Measurements from ENCODE around the gene MMP20.

MMP20 gene

DNA sequence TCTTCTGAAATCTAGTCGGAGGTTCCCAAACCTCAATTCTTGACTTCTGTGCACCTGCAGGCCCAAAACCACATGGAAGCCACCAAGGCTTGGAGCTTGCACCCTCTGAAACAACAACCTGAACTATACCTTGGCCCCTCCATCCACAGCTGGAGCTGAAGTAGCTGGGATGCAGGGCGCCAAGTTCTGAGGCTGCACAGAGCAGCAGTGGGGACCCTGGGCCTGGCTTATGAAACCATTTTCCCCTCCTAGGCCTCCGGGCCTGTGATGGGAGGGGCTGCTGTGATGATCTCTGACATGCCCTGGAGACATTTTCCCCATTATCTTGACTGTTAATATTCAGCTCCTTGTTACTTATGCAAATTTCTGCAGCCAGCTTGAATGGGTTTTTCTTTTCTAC lies 56.3 kb downstream of the MMP20 start:
- Mint-ChIP-seq H3K9me3 (peaks cover 23% of the 10 kb centered on the region), H3K4me3 (no peak overlapping the region), H3K27ac (no peak overlapping the region), H3K4me1 (peaks cover 5% of the 10 kb centered on the region), H3K36me3 (ENCODE audit: low read depth) (peaks cover 4% of the 10 kb centered on the region), H3K27me3 (no peaks in the 10 kb centered on the region)
- DNase-seq (no peak), ATAC-seq (no peak)

DNA sequence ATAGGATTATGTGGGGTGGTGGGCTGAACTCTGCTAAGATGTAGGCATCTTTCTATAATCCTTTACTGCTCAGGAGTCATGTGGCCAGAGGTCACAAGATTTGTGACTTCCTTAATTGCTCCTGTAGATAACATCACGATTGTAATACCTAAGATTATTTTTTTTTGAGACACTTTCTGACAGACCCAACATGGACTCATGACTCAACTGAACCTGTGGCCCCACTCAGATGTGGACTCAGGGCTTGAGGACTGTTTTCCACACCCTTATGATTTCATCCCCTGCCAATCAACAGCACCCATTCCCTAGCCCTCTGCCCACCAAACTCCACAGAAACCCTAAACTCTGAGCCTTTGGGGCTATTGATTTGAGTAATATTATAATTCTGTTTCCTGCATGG lies 59.0 kb downstream of the MMP20 start:
- H3K27ac Mint-ChIP-seq, result no peak overlapping the region

DNA sequence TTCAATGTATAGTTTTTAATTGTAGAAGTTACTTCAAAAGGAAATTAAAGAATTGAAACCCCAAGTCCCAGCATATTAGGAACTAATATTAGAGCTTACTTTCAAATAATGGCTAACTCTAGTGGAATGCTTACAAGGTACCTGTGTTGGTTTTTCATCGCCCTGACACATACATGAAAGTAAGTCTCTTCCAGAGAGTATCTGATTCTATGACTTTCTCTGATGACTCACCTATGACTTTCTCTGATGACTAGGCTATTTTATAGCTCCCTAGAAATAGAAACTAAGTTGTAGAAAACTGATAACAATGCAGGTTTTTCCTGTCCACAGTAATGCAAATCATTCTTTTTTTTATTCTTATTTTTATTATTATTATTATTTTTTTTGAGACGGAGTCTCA lies 61.0 kb downstream of the MMP20 start:
- Mint-ChIP-seq H3K36me3 (ENCODE audit: low read depth) (peaks cover under 1% of the 10 kb centered on the region), H3K9me3 (peaks cover 18% of the 10 kb centered on the region), H3K27me3 (no peaks in the 10 kb centered on the region), H3K27ac (no peak overlapping the region), H3K4me3 (no peak overlapping the region), H3K4me1 (peaks cover 48% of the 10 kb centered on the region)
- DNase-seq, result no peak
- ATAC-seq, result peak; percentile 94

More for the DNA sequence above, 59.0 kb downstream of the MMP20 start:
- H3K9me3 Mint-ChIP-seq, result peaks cover 23% of the 10 kb centered on the region
- no peak overlapping the region for H3K4me3 Mint-ChIP-seq
- no peaks in the 10 kb centered on the region for H3K27me3 Mint-ChIP-seq
- H3K36me3 Mint-ChIP-seq (ENCODE audit: low read depth), result peaks cover 4% of the 10 kb centered on the region
- H3K4me1 Mint-ChIP-seq, result peaks cover 30% of the 10 kb centered on the region
- ATAC-seq, result no peak
- no peak for DNase-seq

DNA sequence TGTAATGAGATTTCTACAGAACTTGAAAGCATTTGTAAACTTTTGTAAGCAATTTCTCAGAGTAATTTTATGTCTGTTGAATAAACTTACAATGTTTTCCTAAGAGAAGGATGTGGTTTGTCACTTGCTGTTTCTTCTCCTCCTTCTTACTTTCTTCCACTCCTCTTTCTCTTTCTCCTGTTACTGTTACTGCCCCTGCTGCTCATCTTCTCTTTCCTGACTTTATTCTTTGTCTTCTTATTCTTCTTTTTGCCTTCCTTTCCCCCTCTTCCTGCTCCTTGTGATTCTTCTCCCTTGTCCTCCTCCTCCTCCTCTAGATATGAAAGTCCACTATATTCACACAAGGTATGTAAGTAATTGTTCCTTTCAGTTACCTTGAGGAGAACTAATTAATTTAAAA lies 63.5 kb downstream of the MMP20 start:
- DNase-seq, result no peak
- Mint-ChIP-seq H3K27ac (no peak overlapping the region), H3K9me3 (peaks cover 5% of the 10 kb centered on the region), H3K27me3 (no peaks in the 10 kb centered on the region), H3K36me3 (ENCODE audit: low read depth) (peaks cover 4% of the 10 kb centered on the region), H3K4me3 (peak overlapping the region; percentile 60), H3K4me1 (peaks cover 49% of the 10 kb centered on the region)
- no peak for ATAC-seq

DNA sequence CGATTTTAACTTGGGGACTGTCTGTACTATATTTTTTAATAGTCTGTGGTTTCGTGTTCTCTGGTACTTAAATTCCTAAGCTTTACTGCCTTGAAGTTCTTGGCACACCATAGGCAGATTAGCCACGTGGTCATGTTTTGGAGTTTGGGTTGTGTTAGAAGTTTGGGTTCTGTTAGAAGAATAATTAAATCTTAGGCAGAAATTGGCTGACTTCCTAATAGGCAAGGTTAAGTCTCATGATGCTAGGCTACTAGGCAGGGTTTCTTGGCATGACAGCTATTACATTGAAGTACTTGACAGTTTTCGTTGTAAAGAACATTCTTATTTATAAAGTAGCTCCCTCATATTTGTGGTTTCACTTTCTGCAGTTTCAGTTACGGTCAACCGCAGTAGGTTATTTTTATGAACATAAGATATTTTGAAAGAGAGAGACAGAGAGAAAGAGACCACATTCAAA lies 64.5 kb downstream of the MMP20 start:
- ATAC-seq (peak; percentile 58), DNase-seq (no peak)
- Mint-ChIP-seq H3K36me3 (ENCODE audit: low read depth) (peaks cover 4% of the 10 kb centered on the region), H3K4me3 (peak overlapping the region; percentile 67), H3K27me3 (no peaks in the 10 kb centered on the region), H3K9me3 (no peaks in the 10 kb centered on the region), H3K27ac (peak overlapping the region; percentile 68), H3K4me1 (peaks cover 49% of the 10 kb centered on the region)

DNA sequence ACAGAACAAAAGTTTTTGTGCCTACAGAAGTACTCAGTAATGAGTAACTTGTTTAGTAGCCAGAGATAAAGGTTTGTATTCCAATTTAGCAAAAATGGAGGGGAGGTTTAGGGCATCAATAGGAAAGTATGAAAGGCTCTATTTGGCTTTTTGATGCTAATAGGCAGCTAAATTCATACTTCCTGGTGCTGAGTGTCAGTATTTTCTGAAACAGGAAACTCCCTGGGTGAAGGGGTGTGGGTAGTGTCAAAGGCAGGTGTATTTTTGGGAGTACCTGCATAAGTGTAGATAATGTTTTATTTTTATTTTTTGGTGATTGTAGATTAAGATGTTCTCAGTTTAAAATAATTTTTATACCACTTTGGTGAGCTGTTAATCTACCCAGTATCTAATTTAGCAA lies 65.3 kb downstream of the MMP20 start:
- no peak for ATAC-seq
- Mint-ChIP-seq H3K9me3 (no peaks in the 10 kb centered on the region), H3K4me1 (peaks cover 49% of the 10 kb centered on the region), H3K4me3 (no peak overlapping the region), H3K27ac (peak overlapping the region; percentile 23), H3K27me3 (no peaks in the 10 kb centered on the region), H3K36me3 (ENCODE audit: low read depth) (peaks cover 4% of the 10 kb centered on the region)
- no peak for DNase-seq

DNA sequence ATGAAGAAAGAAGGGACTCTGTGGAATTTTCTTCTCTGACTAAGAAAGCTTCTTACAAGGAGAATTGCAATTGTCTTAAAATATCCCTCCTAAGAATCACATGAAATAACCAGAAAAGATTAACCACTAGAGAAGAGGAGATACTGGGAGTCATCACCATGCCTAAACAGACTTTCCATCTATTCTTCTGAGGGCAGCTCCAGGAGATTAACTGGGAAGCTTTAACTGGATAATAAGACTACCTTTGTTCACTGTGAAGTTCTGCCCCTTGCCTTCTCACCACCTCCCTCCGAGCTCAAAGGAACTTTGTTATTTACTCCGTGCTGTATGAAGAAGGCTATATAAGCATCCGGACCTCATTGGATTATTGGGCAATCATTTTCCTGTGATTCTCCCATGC lies 70.0 kb downstream of the MMP20 start:
- peaks cover 4% of the 10 kb centered on the region for H3K36me3 Mint-ChIP-seq (ENCODE audit: low read depth)
- H3K9me3 Mint-ChIP-seq, result no peaks in the 10 kb centered on the region
- H3K27ac Mint-ChIP-seq, result no peak overlapping the region
- DNase-seq, result no peak
- no peak overlapping the region for H3K4me3 Mint-ChIP-seq
- no peaks in the 10 kb centered on the region for H3K27me3 Mint-ChIP-seq
- peaks cover 15% of the 10 kb centered on the region for H3K4me1 Mint-ChIP-seq
- no peak for ATAC-seq

DNA sequence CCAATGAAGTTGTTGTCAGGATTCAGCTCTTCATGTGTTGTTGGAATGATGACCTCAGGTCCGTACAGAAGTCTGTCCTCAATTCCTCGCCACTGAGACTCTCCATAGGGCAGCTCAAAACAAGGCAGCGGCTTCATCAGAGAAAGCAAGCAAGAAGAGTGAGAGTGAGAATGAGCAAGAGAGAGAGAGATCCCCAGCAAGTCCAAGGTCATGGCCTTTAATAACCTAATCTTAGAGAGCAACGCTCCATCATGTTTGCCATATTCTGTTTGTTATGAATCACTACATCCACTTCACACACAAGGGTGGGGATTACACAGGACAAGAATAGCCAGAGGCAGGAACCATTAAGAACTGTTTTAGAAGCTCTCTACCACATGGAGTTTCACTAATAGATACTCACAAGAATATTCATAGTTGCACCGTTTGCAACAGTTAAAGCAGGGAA lies 71.3 kb downstream of the MMP20 start:
- DNase-seq (no peak), ATAC-seq (peak; percentile 15)
- Mint-ChIP-seq H3K36me3 (ENCODE audit: low read depth) (peaks cover 3% of the 10 kb centered on the region), H3K4me1 (peaks cover 4% of the 10 kb centered on the region), H3K27me3 (no peaks in the 10 kb centered on the region), H3K4me3 (no peak overlapping the region), H3K9me3 (no peaks in the 10 kb centered on the region), H3K27ac (no peak overlapping the region)

DNA sequence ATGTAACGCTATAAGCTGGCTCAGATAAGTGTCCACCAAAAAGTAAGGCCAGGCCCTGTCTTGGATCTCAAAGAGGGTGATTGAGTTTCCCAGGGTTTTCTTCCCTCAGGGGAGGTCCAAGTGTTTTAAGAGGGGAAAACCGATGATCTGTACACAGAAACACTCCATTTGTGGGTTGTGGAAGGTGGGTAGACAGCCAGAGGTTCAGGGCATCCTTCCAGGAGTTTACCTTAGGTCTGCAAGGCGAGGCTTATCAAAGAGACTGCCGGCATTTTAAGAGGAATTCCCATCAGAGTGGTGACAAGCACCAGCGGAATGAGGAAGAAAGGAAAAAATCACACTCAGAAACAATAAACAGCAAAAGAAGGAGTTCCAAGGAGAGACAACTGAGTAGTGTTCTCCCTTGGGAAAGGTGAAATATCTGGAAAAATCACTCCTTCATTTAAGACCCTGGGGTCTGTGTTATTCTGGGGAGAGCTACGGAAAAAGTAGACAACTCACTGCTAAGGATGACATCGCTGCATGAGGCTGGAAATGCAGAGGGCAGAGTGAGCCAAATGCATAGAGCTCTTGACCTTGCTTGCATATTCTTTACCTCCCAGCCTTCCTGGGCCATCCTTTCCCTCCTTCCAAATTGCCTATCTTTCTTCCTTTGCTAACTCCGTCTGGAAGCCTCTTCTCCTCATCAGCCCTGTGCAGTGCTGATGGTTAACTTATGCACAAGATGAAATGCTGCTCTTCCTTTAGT lies 72.5 kb downstream of the MMP20 start:
- no peaks in the 10 kb centered on the region for H3K36me3 Mint-ChIP-seq (ENCODE audit: low read depth)
- no peak overlapping the region for H3K4me3 Mint-ChIP-seq
- ATAC-seq (no peak), DNase-seq (no peak)
- no peaks in the 10 kb centered on the region for H3K9me3 Mint-ChIP-seq
- no peaks in the 10 kb centered on the region for H3K27me3 Mint-ChIP-seq
- no peak overlapping the region for H3K27ac Mint-ChIP-seq
- peaks cover 6% of the 10 kb centered on the region for H3K4me1 Mint-ChIP-seq

DNA sequence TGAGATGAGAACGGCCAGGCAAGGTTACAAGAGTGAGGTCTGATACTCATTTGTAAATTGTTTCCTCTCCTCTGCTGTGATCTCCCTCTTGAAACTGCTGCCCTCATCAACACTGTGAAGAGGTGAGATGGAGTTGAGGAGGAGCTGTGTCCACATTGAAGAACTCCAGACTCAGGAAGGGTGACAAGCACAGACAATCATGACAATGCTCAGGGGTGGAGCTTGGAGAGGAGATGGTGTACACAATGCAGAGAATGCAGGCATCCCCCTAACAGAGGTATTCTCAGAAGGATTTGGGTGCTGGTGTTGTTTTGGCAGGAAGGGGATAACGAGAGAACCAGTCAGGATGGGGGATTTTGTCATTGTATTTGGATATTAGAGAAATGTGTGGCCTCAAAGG lies 73.1 kb downstream of the MMP20 start:
- no peak for DNase-seq
- Mint-ChIP-seq H3K36me3 (ENCODE audit: low read depth) (no peaks in the 10 kb centered on the region), H3K9me3 (no peaks in the 10 kb centered on the region), H3K27ac (no peak overlapping the region), H3K4me1 (peaks cover 8% of the 10 kb centered on the region), H3K27me3 (no peaks in the 10 kb centered on the region), H3K4me3 (no peak overlapping the region)
- no peak for ATAC-seq

DNA sequence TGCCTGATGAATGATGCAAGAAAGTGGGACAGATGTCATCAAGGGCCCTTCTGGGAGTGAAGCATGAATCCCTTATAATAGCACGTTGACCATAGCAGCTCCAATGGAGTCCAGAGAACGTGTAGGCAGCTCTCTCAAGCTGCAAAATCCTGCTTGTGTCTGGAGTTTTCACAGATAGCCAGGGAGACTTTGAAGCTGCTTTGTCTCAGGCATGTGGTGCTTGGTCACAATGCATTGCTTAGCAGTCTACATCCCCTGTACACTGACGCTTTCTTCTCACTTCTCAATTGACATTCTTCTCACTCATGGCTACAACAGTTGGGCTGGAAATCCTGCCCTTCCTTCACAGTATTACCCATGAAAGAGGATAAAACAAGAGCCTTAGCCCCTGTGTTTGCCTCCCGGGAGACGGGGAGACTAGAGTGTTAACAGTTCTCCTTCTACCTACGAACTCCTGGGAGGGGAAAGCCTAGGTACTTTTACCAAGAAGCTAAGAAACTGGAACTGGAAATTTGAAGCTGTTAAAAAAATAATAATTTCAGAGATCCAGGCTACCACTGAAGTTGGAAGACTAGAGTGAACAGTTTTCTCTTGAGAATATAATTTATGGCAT lies 73.9 kb downstream of the MMP20 start:
- H3K27me3 Mint-ChIP-seq, result no peaks in the 10 kb centered on the region
- peak overlapping the region; percentile 16 for H3K27ac Mint-ChIP-seq
- H3K36me3 Mint-ChIP-seq (ENCODE audit: low read depth), result no peaks in the 10 kb centered on the region
- no peak for ATAC-seq
- peaks cover 13% of the 10 kb centered on the region for H3K4me1 Mint-ChIP-seq
- H3K9me3 Mint-ChIP-seq, result no peaks in the 10 kb centered on the region
- DNase-seq, result no peak
- H3K4me3 Mint-ChIP-seq, result no peak overlapping the region

DNA sequence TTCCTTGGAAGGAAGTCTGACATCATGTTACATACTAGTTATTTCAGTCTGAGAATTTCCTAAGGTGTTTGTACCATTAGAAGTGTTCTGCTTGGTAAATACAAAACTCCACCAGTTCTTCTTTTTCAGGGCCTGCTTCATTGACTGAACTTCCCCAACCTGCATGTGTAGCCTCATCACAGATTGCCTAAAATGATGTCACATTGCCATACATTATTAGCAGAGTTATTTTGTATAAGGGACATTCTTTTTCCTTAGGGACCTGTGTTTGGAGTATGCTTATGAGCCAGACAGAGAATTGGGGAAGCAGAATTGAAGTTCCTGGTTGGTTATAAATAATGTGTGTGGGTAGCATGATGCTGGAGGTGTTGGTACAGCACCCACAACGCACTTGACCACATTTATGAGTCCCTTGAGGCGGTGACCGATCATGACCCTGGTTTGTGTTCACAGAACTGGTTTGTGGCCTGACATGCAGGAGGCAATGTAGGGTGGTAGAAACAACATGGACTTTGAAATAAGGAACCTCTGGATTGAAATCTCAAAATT lies 78.1 kb downstream of the MMP20 start:
- H3K4me3 Mint-ChIP-seq, result no peak overlapping the region
- no peaks in the 10 kb centered on the region for H3K9me3 Mint-ChIP-seq
- DNase-seq, result no peak
- H3K27ac Mint-ChIP-seq, result peak overlapping the region; percentile 64
- no peaks in the 10 kb centered on the region for H3K36me3 Mint-ChIP-seq (ENCODE audit: low read depth)
- no peaks in the 10 kb centered on the region for H3K27me3 Mint-ChIP-seq
- peaks cover 14% of the 10 kb centered on the region for H3K4me1 Mint-ChIP-seq
- peak; percentile 69 for ATAC-seq

DNA sequence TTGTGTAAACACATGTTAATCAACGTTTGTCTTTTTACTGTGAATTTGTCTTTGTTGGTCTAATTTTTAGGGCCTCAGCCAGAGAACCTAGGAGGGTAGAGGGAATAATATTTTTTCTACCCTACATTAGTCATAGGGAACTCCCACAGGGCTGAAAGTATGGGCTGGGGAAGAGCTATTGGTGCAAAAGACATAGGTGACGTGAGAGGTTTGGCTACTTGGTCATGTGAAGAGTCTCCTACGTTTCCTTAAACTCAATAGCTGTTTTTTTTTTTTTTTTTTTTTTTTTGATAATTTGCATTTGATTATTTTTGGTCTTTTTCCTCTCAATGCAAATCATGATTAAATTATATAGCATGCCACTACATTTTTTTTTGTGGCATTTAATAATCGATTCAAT lies 78.7 kb downstream of the MMP20 start:
- no peak for DNase-seq
- H3K27ac Mint-ChIP-seq, result peak overlapping the region; percentile 64
- ATAC-seq, result peak; percentile 48
- no peak overlapping the region for H3K4me3 Mint-ChIP-seq
- H3K27me3 Mint-ChIP-seq, result no peaks in the 10 kb centered on the region
- H3K9me3 Mint-ChIP-seq, result no peaks in the 10 kb centered on the region
- peaks cover 13% of the 10 kb centered on the region for H3K4me1 Mint-ChIP-seq
- H3K36me3 Mint-ChIP-seq (ENCODE audit: low read depth), result no peaks in the 10 kb centered on the region

DNA sequence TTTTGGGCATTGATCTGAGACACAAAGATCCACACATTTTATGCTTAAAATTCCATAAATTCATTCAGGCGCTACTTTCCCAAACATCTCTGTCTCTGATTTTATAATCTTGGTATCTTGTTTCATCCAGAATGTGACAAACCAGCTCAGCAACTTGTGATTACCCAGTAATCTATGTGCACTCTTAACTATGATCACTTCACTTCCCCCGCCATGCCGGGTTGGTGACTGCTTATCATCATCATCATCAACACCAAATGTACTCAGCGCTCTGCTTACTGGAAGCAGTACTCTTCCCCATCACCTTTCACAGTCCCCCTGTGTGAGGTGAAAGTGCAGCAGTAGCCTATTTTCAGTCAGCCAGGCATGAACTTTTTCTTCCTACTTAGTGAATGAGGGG lies 79.4 kb downstream of the MMP20 start:
- Mint-ChIP-seq H3K27ac (peak overlapping the region; percentile 52), H3K9me3 (no peaks in the 10 kb centered on the region), H3K4me1 (peaks cover 13% of the 10 kb centered on the region), H3K27me3 (no peaks in the 10 kb centered on the region), H3K4me3 (no peak overlapping the region), H3K36me3 (ENCODE audit: low read depth) (no peaks in the 10 kb centered on the region)
- DNase-seq (no peak), ATAC-seq (no peak)

DNA sequence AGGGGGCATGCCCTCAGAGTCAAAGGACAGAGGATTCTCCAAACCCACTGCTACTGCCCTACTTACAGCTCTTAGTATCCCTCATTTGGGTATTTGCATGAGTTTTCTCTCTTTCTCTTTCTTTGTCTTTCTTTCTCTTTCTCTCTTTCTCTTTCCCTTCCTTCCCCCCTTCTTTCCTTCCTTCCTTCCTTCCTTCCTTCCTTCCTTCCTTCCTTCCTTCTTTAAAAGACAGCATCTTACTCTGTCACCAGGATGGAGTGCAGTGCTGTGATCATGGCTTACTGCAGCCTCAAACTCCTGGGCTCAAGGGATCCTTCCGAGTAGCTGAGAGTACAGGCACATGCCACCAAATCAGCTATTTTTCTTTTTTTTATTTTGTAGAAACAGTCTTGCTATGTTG lies 80.5 kb downstream of the MMP20 start:
- Mint-ChIP-seq H3K9me3 (no peaks in the 10 kb centered on the region), H3K27me3 (no peaks in the 10 kb centered on the region), H3K4me1 (peaks cover 13% of the 10 kb centered on the region), H3K4me3 (no peak overlapping the region), H3K36me3 (ENCODE audit: low read depth) (no peaks in the 10 kb centered on the region), H3K27ac (peak overlapping the region; percentile 60)
- ATAC-seq (no peak), DNase-seq (no peak)

Data from activated naive CD8-positive, alpha-beta T cell treated with anti-CD3 and anti-CD28 coated beads, Interleukin-2, amount 50 U/mL, for 24 hours (primary cell).